HepG2 (cell line): ENCODE results near the gene GJA5. TPM values are rescaled to one million over a fixed set of nuclear protein-coding genes. Genes with fewer than 3 reads are reported as not detected.

Experiments used
- ATAC-seq: fragments of 200-7000 bp; cut with Tn5 transposase; 3 replicates; pipeline ENCODE4 v1.9.1; 2020; ENCODE audit warnings: mild to moderate bottlenecking, moderate library complexity
- BruUV-seq: library from RNA; stranded (reverse); fragments of 400-500 nt; replicated peaks from 2 replicates; lab custom pipeline; 2021; lab: Mats Ljungman, UMichigan
- CTCF ChIA-PET: fragments of 300-600 bp; formaldehyde crosslinking; extraction: SDS; loops from one replicate; lab custom pipeline; 2021; ENCODE audit warnings: low total read pairs, inconsistent platforms, low intra/inter-chr PET ratio; lab: Yijun Ruan, JAX
- POLR2A ChIA-PET: fragments of 350-600 bp; sonication (Branson Sonifier 250); formaldehyde crosslinking; loops from one replicate; lab custom pipeline; 2020; ENCODE audit warnings: antibody characterized with exemption, inconsistent platforms; lab: Yijun Ruan, JAX
- DNase-seq: peaks from one replicate; pipeline ENCODE4 v3.0.0-alpha.2; 2015; ENCODE audit warnings: low spot score
- FAIRE-seq: peaks from 3 replicates; lab custom pipeline; 2011; peaks lifted over from hg19 to GRCh38; lab: Jason Lieb, UNC
- H2AFZ ChIP-seq: one replicate; pipeline ENCODE4 v1.6.1; 2011; ENCODE audit warnings: low read length, inconsistent platforms
- H3K27ac ChIP-seq: fragments of 300-600 bp; 3 replicates; pipeline ENCODE4 v1.8.0; 2011; ENCODE audit warnings: mixed run types, mild to moderate bottlenecking, mixed read lengths, low read length, inconsistent platforms; ENCODE audit not compliant: insufficient read depth; ENCODE audit errors: extremely low read length
- H3K27me3 ChIP-seq, 2 experiments: fragments of 200-600 bp in 1 of 2; 2 replicates in 1 of 2; 3 replicates in 1 of 2; pipeline versions ENCODE4 v1.6.0 to v1.8.0; 2011; ENCODE audit warnings: low read length in 2 of 2, mild to moderate bottlenecking in 2 of 2, moderate library complexity in 2 of 2, inconsistent platforms in 1 of 2; ENCODE audit not compliant: insufficient read depth in 2 of 2, control insufficient read depth in 1 of 2
- H3K36me3 ChIP-seq, 2 experiments: fragments of 200-600 bp in 1 of 2; replicated peaks in 1 of 2; 2 replicates in 1 of 2; 3 replicates in 1 of 2; pipeline versions ENCODE4 v1.5.1 to v1.8.0; 2011; ENCODE audit warnings: low read length in 2 of 2, inconsistent platforms in 1 of 2; ENCODE audit not compliant: insufficient read depth in 2 of 2, control insufficient read depth in 1 of 2
- H3K4me1 ChIP-seq: 2 replicates; pipeline ENCODE4 v1.5.1; 2012; ENCODE audit warnings: low read length, inconsistent platforms; ENCODE audit not compliant: insufficient read depth
- H3K4me2 ChIP-seq: 2 replicates; pipeline ENCODE4 v1.6.0; 2011; ENCODE audit warnings: low read depth, low read length, inconsistent platforms
- H3K4me3 ChIP-seq, 3 experiments: fragments of 200-600 bp in 1 of 3; sonication (generic), shearing (Covaris generic) in 1 of 3; replicated peaks in 1 of 3; 2 replicates each; pipeline ENCODE4 v1.5.1; 2011 to 2016; ENCODE audit warnings: low read length in 3 of 3, inconsistent platforms in 2 of 3, low read depth in 2 of 3, mild to moderate bottlenecking in 2 of 3, control low read depth in 1 of 3, mixed read lengths in 1 of 3; ENCODE audit not compliant: insufficient read depth in 1 of 3
- H3K79me2 ChIP-seq: one replicate; pipeline ENCODE4 v1.6.1; 2011; ENCODE audit warnings: low read length, inconsistent platforms; ENCODE audit not compliant: insufficient read depth
- H3K9ac ChIP-seq: 2 replicates; pipeline ENCODE4 v1.6.0; 2011; ENCODE audit warnings: mild to moderate bottlenecking, low read depth, low read length, inconsistent platforms; ENCODE audit not compliant: insufficient read depth
- H3K9me3 ChIP-seq: 2 replicates; pipeline ENCODE4 v1.5.1; 2012; ENCODE audit warnings: mild to moderate bottlenecking, low read length
- H4K20me1 ChIP-seq: 2 replicates; pipeline ENCODE4 v1.6.0; 2011; ENCODE audit warnings: inconsistent platforms, mild to moderate bottlenecking, low read length, moderate library complexity; ENCODE audit not compliant: insufficient read depth
- NFE2L1 ChIP-seq: sonication (generic); formaldehyde crosslinking; IDR thresholded peaks from 2 replicates; pipeline ENCODE4 v1.4.0; 2020; ENCODE audit warnings: missing genetic modification reagents, mild to moderate bottlenecking, borderline replicate concordance
- STAT5B ChIP-seq: sonication (generic); formaldehyde crosslinking; IDR thresholded peaks from 2 replicates; pipeline ENCODE4 v1.4.0; 2020; ENCODE audit warnings: missing genetic modification reagents
- ZFP90 ChIP-seq: sonication (generic); formaldehyde crosslinking; IDR thresholded peaks from 2 replicates; pipeline ENCODE4 v1.8.0; 2022; ENCODE audit warnings: missing genetic modification reagents, mild to moderate bottlenecking, inconsistent platforms, borderline replicate concordance
- ZNF101 ChIP-seq: sonication (generic); formaldehyde crosslinking; IDR thresholded peaks from 2 replicates; pipeline ENCODE4 v1.4.0; 2020; ENCODE audit warnings: mild to moderate bottlenecking, low read depth, missing genetic modification reagents, borderline replicate concordance
- ZNF260 ChIP-seq: sonication (generic); formaldehyde crosslinking; IDR thresholded peaks from 2 replicates; pipeline ENCODE4 v1.4.0; 2020; ENCODE audit warnings: missing genetic modification reagents, low read depth, mild to moderate bottlenecking, borderline replicate concordance
- ZNF660 ChIP-seq: sonication (generic); formaldehyde crosslinking; IDR thresholded peaks from 2 replicates; pipeline ENCODE4 v1.5.1; 2020; ENCODE audit warnings: mild to moderate bottlenecking, low read depth, missing genetic modification reagents, borderline replicate concordance
- WGBS: methylation state at CpG from one replicate; pipeline ENCODE4 v1.1.6; 2017; ENCODE audit warnings: low lambda C conversion rate; 5-methylcytosine and 5-hydroxymethylcytosine counted together
- in situ Hi-C: cut with HindIII; loops from 2 replicates; pipeline ENCODE4 v1.10.0; 2017; ENCODE audit warnings: low pct_unique_long_range_greater_than_20kb; ENCODE audit not compliant: extremely low pct_ligation_motif_present
- intact Hi-C: fragments of 100-400 bp; cut with micrococcal nuclease; formaldehyde crosslinking; loops from one replicate; pipeline ENCODE4 v1.10.0; 2022; ENCODE audit not compliant: unreplicated experiment
- polyA plus RNA-seq, 8 experiments: library from polyadenylated mRNA; depleted of rRNA in 3 of 8; stranded (reverse) in 7 of 8; unstranded in 1 of 8; fragments of >200 nt; fragmentation: Illumina TruSeq in 4 of 8; extraction: Trizol in 4 of 8; gene quantifications; 2 replicates each; pipeline versions ENCODE4 v1.2.1 to v1.2.3, GENCODE V29; 2011 to 2016; ENCODE audit warnings: low read depth in 4 of 8, missing spikeins in 1 of 8, mixed read lengths in 1 of 8; ENCODE audit not compliant: insufficient read depth in 1 of 8
- total RNA-seq, 5 experiments: library from RNA; depleted of rRNA; stranded (reverse); fragments of >200 nt; fragmentation: Illumina TruSeq; extraction: Trizol; gene quantifications; 2 replicates each; pipeline ENCODE4 v1.2.3, GENCODE V29; 2016; ENCODE audit warnings: low read depth in 1 of 5
- TF ChIP-seq, protein P1 (sequence below): sonication (generic); formaldehyde crosslinking; IDR thresholded peaks from 2 replicates; pipeline ENCODE4 v1.4.0; 2020; ENCODE audit warnings: mild to moderate bottlenecking, missing genetic modification reagents
- TF ChIP-seq, protein P2 (sequence below): sonication (generic); formaldehyde crosslinking; IDR thresholded peaks from 2 replicates; pipeline ENCODE4 v1.8.0; 2022; ENCODE audit warnings: mild to moderate bottlenecking, missing genetic modification reagents, borderline replicate concordance
- TF ChIP-seq, protein P3 (sequence below): sonication (generic); formaldehyde crosslinking; IDR thresholded peaks from 2 replicates; pipeline ENCODE4 v1.8.0; 2022; ENCODE audit warnings: missing genetic modification reagents, mild to moderate bottlenecking, borderline replicate concordance
- TF ChIP-seq, protein P4 (sequence below): sonication (generic); formaldehyde crosslinking; IDR thresholded peaks from 2 replicates; pipeline ENCODE4 v1.4.0; 2020; ENCODE audit warnings: low read depth, mild to moderate bottlenecking, missing genetic modification reagents

The GJA5 gene
- total and polyA plus RNA-seq, 2 of the 13 experiments (the other 11 are each of a cell fraction or from before 2014, with no cell fraction given) = not detected

DNA sequence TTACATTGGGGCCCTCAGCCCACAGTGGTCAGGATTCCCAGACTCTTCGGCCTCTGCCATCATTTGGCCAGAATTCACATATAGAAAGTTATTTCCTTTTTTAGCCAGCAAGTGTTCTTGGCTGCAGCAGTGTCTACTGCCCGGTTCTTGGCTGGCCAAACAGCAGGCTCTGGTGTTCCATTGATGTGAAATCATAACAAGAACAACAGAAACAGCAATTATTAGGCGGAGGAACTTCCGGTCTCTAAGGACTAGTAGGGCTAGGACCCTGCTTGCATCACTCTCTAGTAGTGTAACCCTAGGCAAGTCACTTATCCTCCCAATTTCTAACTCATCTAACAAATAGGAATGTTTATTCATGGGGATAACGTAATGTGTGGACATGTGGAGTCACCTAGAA, 8.7 kb upstream of the GJA5 start:
- 37% methylated on average over 5 of the region's 5 CpGs for WGBS
- Histone ChIP-seq H3K4me1 (no peaks in the 10 kb centered on the region), H3K27ac (no peak overlapping the region), H2AFZ (no peak overlapping the region), H3K9me3 (no peaks in the 10 kb centered on the region), H3K4me2 (no peak overlapping the region), H3K4me3 (no peak overlapping the region), H3K36me3 (no peaks in the 10 kb centered on the region), H3K27me3 (peaks cover 3 to 25% of the 10 kb centered on the region in 2 experiments; a peak in 3 of 5 replicates), H3K9ac (no peak overlapping the region), H4K20me1 (no peaks in the 10 kb centered on the region), H3K79me2 (no peaks in the 10 kb centered on the region)
- DNase-seq (no peak), FAIRE-seq (no peak), ATAC-seq (no peak)
- ChIA-PET POLR2A (no interaction called here), CTCF (no interaction called here)
- TF ChIP-seq, protein P1, sequence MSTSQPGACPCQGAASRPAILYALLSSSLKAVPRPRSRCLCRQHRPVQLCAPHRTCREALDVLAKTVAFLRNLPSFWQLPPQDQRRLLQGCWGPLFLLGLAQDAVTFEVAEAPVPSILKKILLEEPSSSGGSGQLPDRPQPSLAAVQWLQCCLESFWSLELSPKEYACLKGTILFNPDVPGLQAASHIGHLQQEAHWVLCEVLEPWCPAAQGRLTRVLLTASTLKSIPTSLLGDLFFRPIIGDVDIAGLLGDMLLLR (CRISPR knock-in tag) = no peak
- TF ChIP-seq ZNF660 = no peak
- TF ChIP-seq, protein P2, sequence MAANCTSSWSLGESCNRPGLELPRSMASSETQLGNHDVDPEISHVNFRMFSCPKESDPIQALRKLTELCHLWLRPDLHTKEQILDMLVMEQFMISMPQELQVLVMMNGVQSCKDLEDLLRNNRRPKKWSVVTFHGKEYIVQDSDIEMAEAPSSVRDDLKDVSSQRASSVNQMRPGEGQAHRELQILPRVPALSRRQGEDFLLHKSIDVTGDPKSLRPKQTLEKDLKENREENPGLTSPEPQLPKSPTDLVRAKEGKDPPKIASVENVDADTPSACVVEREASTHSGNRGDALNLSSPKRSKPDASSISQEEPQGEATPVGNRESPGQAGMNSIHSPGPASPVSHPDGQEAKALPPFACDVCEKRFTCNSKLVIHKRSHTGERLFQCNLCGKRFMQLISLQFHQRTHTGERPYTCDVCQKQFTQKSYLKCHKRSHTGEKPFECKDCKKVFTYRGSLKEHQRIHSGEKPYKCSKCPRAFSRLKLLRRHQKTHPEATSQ (CRISPR knock-in tag) = no peak
- no peak for TF ChIP-seq ZFP90 (CRISPR knock-in tag)
- TF ChIP-seq, protein P3, sequence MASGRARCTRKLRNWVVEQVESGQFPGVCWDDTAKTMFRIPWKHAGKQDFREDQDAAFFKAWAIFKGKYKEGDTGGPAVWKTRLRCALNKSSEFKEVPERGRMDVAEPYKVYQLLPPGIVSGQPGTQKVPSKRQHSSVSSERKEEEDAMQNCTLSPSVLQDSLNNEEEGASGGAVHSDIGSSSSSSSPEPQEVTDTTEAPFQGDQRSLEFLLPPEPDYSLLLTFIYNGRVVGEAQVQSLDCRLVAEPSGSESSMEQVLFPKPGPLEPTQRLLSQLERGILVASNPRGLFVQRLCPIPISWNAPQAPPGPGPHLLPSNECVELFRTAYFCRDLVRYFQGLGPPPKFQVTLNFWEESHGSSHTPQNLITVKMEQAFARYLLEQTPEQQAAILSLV (CRISPR knock-in tag) = no peak
- TF ChIP-seq NFE2L1 (CRISPR knock-in tag) = no peak
- no peak for TF ChIP-seq ZNF260 (CRISPR knock-in tag)
- TF ChIP-seq, protein P4, sequence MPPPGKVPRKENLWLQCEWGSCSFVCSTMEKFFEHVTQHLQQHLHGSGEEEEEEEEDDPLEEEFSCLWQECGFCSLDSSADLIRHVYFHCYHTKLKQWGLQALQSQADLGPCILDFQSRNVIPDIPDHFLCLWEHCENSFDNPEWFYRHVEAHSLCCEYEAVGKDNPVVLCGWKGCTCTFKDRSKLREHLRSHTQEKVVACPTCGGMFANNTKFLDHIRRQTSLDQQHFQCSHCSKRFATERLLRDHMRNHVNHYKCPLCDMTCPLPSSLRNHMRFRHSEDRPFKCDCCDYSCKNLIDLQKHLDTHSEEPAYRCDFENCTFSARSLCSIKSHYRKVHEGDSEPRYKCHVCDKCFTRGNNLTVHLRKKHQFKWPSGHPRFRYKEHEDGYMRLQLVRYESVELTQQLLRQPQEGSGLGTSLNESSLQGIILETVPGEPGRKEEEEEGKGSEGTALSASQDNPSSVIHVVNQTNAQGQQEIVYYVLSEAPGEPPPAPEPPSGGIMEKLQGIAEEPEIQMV (CRISPR knock-in tag) = no peak
- TF ChIP-seq STAT5B (CRISPR knock-in tag) = no peak
- no peak for TF ChIP-seq ZNF101 (CRISPR knock-in tag)
- in situ Hi-C loops = no loop called here
- intact Hi-C loops = no loop called here
- no TSS peak for BruUV-seq
